GM19463 (cell line): Measurements from ENCODE around the gene SLC8A1.

Experiments used
- ATAC-seq: cut with Tn5 transposase; IDR thresholded peaks from one replicate; pipeline ENCODE4 v1.9.1; 2021; ENCODE audit warnings: mild to moderate bottlenecking, moderate library complexity; ENCODE audit not compliant: unreplicated experiment

Gene SLC8A1

DNA sequence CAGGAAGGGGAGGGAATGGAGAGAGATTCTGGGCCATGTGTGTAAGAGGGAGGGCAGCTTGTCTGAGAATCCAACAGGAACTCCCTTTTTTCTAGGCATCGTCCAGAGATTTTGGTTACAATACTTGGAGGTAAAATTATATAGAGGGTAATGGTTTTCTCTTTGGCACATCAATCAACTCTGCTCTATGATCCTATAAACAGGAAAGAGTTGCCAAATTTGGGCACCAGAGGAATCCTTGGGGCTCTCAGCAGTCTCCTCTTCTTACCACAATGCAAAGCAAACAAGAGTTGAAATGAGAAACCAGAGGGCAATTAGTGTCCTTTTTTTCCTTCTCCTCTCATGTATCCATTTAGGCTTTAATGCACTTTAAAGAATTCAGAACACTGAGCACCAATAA is 243.4 kb downstream of the SLC8A1 start:
- ATAC-seq = no peak

DNA sequence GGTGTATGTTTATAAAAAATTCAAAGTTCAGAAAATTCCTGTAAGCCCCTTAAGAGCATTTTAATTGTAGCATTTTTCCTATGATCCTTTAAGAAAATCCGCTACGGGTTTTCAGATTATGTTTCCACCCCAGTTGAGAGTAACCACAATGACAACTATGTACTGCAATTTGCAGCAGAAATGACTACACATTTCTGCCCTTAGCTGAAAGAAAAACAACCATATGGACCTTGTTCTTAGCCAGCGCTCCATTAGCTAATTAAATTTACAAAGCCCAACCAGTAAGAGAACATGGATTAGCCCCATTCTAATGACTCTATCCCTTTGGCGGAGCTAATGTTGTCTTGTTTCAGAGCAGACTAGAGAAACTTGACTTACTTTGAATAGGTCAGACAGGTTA is 247.6 kb downstream of the SLC8A1 start:
- ATAC-seq = no peak

DNA sequence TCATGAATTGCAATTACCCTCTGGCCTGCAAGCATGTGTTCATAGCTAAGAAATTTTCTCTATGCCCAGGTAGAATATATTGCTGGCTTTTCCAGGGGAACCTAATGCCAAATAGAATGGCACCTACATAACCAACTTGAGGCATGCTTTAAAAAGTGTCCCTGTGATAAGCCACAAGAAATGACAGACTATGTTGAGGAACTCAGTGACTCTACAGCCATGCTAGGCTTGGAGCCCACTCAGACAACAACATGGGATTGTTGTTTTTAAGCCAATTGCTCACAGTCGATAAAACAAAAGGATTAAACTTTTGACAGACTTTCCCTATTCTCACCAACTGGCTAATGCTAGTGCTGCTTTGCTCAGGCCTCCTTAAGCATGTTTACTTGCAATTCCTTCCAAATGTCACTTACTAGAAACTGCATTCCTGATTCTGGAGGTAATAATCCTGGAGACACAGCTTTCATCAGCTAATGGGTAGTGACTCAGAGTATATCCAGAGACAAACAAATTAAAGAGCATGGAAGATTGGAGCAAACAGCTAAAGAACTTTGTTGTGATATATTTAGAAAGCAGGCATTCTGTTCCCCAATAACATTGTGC is 249.0 kb downstream of the SLC8A1 start:
- ATAC-seq = no peak

DNA sequence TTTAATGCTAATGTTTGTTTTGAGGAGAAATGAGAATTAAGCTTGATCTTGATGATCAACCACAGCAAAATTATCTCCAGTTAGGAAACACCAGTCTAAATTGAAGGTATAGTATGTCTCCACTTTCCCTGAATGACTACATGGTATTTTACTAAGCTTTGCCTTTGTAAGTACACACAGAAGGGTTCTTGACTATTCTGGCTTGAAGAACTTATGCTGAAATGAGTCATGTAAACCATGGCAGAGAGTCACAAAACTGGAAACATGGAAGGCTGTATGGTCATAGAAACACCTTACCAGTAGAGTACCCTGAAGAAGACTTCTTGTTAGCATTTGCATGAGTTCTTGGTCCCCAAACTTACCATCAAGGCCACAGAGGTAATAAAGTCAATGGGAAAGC is 250.5 kb downstream of the SLC8A1 start:
- ATAC-seq = no peak

DNA sequence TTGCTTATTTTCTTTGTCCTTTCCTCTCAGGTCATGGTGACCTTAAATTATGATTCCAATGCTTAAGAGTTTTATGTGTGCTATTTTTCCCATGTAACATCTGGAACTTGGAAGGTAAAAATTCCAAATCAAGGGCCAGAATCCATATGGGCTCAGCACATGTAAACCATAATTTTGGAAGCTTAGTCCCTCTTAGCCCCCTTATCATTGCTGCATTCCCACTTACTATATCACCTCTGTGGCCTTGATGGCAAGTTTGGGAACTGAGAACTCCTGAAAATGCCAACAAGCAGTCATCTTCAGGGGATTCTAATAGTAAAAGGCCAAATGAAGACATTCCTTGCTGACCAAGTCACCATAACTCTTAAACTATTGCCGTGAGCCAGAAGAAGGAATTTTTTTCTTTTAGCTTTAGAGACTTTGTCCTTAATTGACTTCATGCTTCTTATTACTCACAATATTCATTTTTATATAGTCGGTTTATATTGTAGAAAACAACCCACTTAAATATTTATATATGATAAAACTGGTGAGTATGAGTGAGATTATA is 251.4 kb downstream of the SLC8A1 start:
- ATAC-seq = no peak

DNA sequence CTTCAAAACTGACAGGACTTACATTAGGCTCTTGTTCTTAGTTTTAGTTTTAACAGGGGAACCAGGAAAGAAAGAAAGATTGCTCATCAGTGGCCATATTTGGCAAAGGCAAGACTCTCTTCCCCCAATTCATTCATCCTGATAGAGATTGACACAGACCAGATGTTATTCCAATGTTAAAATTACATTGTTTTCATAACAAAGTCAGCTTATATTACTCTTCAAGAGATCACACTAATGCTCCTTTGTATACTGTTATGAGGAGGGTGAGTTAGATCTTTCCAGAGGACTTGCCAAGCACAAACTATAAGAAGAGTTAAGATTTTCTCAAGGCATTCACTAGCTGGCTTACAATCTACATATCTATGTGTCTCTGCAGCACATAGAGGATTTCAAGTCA is 252.1 kb downstream of the SLC8A1 start:
- ATAC-seq = no peak

DNA sequence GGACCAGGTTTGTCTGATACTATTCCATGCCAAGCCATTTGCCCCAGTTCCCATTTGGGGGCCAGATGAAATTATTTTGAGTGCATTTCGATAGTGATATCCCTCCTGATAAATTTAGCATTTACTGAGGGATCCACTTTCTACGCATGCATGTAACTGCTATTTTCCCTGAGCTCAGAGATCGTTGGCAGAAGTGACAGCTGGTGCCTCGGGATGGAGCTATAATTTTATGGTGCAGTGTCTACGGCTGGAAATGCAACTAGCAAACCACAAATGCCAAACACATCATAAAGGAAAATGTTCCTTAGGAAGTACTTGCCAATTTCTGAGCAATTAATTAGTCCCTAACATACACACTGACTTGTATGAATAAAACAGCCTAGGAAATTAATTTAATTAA is 254.8 kb downstream of the SLC8A1 start:
- no peak for ATAC-seq

DNA sequence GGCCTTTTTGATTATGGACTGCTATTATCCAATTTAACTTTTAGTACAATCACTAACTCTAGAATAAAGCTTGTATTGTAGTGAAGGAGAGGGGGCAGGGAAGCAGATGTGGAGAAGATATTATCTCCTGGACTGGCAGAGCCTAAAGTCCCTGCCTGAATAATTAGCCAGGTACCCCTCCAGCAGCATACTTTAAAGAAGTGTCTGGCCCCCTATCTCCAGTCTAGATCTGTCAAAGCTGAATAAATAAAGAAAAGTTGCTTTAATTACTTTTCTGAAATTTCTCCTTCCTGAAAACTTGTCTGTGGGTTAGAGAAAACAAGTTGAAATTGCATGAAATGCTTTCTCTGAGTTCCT is 258.2 kb downstream of the SLC8A1 start:
- ATAC-seq = no peak

DNA sequence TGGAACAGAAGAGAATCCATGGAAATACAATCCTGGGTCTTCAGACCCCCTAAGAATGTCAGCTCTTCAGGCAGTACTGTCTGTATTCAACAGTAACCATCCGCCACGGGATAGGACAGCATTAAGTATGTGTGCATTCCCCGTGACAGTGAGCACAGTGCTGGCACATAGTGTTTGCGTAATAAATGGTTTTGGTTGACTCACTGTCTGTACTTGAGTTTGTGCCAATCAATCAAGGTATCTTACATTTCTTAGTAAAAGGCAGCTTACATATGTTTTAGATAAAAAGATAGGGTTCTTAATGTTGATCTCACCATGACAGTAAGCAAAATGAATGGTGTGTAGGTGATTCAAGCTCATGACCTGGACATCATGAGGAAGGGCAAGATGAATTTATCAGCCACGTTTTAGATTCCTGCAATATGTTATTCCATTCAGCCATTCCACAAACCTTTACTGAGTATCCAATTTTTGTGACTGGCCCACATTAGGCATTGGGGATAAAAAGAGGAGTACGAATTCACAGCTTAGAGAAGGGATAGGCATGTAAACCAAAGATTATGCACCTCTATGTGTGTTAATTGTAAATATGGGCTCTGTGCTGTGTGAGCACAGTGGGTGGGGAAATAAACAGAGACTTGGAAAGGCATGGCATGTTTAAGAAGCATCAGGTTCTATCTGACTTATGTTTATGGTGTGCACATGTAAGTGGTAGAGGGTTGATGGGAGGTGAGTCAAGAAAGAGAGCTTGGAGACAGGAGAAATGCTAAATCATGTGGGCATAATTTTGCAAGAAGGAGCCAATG is 258.8 kb downstream of the SLC8A1 start:
- no peak for ATAC-seq

DNA sequence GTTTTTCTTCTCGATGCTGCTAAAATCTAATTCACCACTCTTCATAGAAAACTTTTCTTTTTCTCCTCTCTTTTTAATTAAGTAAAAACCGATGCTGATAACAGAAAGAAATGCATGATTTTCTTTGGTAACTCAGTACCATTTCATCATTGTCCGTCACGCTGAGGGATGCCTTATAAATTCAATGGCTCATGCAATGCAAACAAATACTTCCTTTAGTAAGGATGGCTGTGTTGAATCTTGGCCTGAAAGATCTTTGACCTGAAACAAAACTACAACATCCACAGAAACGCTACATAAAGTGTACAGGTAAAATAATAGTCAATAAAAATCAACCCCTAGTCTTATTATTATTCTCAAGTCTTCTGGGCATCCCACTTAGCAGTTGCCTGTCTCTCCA is 261.4 kb downstream of the SLC8A1 start:
- no peak for ATAC-seq

DNA sequence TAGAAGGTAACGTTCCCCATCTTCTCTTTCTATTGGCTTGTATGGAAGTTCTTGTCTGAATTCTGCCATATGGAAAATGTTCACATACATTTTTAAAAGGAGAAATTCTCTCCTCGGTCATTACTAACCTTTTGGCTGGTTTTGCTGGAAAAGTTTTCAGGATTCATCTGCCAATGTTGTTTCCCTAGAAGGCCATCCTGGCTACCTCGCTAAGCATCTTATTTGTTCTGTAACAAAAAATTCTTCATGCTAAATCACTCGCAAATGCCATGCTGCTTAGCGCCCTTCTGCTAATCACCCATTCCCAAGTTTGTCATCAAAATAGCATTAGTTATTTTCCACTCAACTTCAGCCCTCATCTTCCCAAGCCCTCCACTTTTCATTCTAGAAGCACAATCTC is 262.0 kb downstream of the SLC8A1 start:
- no peak for ATAC-seq

DNA sequence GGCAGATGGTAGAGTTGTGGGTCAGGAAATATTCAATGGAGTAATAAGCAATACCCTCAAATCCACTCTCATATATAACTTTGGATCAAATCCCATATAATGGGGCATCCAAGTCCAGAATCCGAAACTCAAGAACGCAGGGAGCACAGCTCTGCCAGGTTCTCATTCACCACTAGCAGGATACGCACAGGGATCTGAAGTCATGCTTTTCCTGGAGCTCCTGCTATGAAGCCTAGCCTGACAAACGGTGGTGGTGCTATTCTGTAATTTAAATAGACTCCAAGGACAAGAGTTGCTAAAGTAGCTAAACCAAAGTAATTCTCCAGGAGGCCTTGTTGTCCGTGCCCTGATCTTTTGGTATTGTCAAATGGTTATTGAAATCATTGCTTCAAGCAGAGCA is 264.8 kb downstream of the SLC8A1 start:
- no peak for ATAC-seq

DNA sequence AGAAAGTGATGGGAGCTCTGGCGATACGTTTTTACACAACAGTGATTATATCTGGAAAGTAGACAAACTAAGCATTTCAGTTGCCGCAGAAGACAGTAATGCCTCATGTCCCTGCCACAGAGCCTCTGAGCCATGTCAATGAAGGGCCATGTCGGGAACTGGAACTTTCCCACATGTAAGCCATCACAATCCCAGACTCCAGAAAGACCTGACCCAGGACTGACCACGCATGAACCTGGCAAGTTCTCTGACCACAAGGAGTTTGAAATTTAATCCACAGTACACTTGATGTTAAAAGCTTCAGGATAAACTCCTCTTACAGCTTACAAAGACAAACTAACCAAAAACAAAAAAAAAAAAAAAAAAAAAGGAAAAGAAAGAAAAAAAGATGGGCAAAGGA is 267.3 kb downstream of the SLC8A1 start:
- ATAC-seq = no peak

DNA sequence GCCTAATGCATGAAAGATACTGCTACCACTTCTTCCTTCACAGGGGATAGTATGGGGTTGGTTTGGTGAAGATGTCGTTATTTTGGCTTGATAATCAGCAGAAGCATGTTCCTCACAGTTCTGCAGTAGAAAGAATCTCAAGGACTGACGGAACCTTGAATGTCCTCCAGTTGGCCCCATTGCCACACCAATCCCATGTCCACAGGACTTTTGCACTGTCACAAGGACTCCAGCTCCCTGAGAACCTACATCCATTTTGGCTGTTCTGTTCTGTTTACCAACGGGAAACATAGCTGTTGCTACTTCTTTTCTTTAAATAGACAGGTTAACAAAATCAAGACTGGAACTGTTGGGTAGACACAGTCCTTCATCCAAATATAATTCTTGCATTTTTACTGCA is 270.0 kb downstream of the SLC8A1 start:
- no peak for ATAC-seq

DNA sequence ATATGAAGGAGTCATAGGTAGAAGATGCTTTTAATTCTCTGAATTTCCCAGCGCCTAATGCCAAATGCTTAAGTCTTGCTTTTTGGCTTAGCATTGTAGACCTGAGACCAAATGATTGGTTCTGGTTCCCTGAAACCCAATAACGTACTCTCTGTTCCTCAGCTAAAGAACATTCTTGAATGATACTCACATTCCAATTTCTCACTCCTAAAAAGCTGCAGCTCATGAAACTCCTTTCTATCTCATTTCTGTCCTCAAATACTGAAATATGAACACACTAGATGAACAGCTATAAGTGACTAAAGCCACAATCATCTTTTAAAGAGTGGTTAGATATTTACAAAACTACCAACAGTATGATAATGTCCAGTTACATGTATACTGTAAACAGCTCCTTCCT is 272.1 kb downstream of the SLC8A1 start:
- ATAC-seq = no peak

DNA sequence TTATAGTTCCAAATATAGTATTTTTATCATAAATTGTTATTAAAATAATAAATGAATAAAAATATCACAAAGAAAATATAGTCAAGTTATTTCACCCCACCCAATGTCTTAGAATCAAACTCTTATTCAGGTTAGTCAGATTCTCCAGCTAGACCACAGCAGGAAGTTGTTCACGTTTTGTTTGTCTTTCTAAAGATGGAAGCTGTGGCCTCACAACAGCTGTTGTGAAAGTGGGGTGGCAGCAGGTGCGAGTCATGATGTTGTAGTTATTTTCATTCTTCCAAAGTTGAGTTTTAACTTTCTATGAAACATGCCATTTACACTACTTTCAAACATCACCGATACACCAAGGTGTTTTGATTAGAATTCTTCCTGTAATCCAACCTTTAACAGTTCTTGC is 272.9 kb downstream of the SLC8A1 start:
- ATAC-seq = peak; percentile 80

DNA sequence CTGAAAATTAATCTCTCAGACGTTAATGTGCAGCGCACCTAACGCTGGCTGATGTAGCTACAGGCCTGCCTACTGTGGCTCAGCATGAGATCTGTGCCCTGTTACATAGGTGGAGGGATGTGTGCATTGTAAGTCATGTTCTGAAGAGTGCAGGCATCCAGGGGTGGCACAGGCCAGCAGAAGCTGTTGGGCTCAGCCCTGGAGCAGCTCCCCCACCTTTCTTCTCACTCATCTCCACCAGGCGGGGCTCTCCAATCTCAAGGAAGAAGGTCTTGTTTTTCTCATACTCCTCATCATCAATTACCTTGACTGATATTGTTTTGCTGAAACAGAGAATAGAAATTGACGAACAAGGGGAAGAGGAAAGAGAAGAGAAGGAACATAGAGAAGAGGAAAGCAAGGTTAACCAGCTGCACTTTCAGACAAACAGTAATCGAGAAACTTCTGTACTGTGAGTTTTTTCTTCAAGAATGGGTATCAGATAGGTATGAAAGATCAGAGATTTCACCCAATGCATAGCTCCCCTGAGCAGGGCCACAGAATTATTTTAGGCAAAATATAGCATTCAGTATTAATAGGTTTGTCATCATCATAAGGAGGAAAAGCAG is 273.6 kb downstream of the SLC8A1 start:
- no peak for ATAC-seq

DNA sequence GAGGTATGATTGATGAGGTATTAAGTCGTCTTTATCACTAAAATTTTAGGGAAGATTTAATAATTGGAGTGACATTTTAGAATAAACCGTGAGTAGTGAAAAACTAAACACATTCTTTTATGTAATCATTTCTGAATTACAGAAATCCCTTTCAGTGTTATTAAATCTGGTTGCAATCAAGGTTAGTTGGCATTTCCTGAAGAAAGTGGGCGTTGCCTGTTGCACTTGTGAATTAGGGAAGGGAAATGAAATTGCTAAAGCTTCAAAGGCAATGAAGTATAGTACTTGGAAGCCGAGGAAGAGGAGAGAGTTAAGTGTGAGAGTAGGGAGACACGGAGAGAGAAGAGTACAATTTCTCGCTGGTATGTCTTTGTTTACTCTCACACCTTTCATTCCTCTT is 274.5 kb downstream of the SLC8A1 start:
- ATAC-seq = no peak

DNA sequence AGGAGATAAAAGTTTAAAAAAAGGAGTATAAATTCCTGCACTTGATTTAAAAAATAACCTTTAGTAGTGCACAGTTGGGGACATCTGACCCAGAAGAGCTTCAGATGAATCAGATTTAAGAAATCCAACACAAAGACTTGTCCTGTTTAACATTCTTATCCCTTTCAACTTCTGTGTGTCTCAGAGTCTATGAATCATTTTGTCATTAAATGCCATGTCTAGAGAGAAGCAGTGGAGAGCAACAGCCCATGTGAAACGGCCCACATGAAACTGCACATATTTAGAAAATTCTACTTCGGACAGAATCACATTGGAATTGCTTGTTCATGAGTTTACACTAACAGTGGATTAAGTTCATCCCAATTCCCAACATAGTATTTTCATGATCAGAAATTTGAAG is 278.6 kb downstream of the SLC8A1 start:
- no peak for ATAC-seq

DNA sequence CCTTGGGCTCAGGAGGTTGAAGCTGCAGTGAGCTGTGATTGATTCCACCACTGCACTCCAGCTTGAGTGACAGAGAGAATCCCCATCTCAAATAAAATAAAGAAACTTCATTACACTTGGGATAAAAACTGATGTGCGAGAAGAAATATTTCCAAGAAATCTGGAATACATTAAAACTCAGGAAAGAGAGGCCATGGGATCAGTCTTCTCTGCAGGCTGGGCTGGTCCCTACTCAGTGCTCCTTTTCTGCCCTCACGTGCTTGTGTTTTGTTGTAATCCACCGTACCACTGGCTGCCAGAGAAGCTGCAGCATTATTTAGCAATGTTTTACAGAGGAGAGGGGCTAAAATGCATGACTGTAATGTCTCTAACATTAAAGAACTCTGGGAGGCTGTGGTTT is 282.0 kb downstream of the SLC8A1 start:
- no peak for ATAC-seq

DNA sequence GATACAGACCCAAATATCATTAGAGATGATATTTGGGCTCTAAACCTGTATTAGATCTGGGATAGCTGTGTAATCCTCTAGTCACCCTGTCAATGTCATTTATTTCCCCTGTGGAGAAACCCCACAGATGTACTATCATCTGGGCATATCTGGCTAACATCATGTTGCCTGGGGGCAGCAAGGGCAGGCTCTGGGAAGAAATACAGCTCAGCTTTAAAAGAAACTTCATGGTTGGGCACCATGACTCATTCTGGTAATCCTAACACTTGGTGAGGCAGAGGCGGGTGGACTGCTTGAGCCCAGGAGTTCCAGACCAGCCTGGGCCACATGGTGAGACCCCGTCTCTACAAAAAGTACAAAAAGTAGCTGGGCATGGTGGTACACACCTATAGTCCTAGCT is 282.5 kb downstream of the SLC8A1 start:
- ATAC-seq = no peak

DNA sequence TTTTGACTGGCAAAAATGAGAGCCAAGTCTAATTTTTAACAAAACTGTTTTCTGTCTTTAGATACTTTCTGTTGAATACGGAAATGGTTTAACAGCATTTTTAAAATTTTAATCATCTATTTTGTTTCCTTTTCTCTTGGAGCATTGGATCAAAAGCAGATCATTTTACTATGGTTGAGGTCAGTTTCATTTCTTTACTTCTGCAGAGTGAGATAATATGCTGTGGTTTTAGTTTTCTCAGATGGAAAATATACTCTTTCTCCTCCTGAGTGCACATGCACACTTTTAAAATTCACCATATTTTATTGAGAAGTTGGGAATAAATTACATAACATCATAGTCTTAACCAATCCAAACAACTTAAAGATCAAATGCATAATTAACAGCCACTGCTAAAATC is 283.3 kb downstream of the SLC8A1 start:
- no peak for ATAC-seq
